ELR (cell line): ENCODE results near the gene KRTAP3-1.
"Not testable (repeated sequence)": the region's sequence is repeated elsewhere in the genome, so short reads cannot be mapped to it uniquely, and the experiment has no call there.

Experiments
- DNase-seq: peaks from one replicate; pipeline ENCODE4 v3.0.0-alpha.2; 2015; ENCODE audit warnings: low read depth

Gene KRTAP3-1

GRCh38 chr17:41015454-41015853 lies 6.5 kb upstream of the KRTAP3-1 start:
- DNase-seq, result no peak

- peak; percentile 33 for DNase-seq
Measured at GRCh38 chr17:41013606-41014005, 4.7 kb upstream of the KRTAP3-1 start.

GRCh38 chr17:41013181-41013580 lies 4.3 kb upstream of the KRTAP3-1 start:
- peak; percentile 75 for DNase-seq

DNA sequence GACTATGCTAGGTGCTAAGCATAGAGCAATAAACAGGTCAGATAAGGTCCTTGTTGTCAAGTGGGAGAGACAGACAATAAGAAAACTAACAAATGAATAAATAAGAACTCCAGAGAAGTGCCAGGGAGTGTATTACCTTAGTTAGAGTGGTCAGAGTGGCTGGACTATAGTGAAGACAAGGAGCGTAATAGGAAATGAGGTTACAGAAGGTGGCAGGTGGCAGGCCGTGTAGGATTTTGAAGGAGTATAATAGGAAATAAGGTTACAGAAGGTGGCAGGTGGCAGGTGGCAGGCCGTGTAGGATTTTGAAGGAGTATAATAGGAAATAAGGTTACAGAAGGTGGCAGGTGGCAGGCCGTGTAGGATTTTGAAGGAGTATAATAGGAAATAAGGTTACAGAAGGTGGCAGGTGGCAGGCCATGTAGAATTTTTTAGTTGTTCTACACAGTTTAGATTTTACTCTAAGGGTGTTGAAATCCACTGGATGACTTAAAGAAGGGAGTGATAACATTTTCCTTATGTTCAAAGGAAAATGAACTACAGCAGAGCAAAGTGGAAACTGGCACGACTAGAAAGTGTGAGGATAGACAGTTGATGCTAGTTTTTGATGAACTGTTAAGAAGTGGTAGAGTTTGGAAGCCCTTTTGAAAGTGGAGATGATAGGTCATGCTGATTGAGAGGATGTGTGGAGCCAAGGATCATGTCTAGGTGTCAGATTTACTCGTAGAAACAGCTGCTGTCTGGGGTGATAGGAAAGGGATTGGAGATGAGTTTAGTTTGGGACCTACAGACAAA lies 3.6 kb upstream of the KRTAP3-1 start:
- DNase-seq, result no peak

DNA sequence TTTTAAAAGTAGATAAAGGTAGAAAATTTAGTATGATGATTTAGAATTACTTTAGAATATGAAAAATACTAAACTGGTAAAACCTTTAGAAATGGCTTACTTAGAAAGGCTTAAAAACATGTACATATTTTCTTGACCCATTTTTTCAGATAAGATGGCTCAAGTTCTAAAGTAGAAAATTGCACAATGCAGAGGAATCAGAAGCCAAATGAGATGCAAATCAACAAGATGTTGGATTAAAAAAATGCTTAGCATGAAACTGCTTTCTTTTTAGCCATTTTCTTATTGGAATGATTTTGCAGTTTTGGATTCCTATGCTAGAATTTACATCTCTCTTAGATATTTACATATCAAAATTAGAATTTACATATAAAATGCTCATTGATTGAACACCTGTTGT lies 1.5 kb upstream of the KRTAP3-1 start:
- DNase-seq, result no peak

DNA sequence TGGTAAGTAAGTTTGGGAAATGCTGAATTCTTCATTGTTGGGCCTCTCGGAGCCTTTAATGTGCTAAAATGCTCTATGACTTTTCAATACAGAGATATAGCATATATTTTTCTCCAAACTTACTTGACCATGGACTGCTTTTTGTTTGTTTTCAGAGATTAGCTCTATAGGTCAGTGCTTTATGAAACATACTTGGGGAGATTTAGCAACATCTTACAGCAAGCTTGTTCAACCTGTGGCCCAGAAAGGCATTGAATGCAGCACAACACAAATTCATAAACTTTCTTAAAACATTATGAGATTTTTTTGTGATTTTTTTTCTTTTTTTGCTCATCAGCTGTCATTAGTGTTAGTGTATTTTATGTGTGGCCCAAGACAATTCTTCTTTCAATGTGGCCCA lies 1.0 kb upstream of the KRTAP3-1 start:
- no peak for DNase-seq

DNA sequence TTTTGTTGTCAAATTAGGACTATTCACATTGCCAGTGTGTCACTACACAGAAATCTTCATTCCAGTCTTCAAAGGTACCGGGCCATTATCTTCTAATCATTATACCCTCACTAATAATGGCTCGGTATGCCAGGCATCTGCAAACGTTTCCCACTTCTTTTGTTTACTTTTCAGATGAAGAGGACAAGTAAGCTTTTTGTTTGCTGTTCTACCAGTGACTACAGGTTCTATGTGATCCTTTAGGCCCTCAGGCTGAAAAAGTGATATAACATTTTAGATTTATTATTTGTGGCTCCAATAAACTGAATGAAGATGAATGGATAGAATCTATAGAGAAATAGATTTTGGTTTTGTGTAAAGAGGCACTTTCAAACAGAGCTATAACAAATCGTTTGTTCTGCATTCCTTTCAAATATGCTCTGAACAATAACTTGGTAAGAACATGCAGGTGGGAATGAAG lies 403 bp upstream of the KRTAP3-1 start:
- no peak for DNase-seq

DNA sequence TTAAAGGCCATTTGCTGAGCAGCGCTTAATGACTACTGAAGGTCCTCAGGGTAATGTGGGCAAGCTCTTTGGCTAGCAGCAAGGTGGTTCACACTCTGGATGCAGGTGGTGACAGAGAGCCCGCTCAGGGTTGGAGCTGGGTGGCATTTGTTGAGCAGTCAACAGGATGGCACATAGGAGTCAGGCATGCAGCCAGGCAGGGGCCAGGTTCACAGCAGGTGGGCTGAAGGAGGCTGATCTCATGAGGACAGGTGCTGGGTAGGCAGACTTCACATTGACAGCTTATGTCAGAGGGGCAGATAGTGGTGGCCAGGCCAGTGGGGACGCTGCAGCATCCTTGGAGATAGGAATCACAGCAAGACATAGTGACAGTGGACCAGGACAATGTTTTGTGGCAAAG lies 4.5 kb downstream of the KRTAP3-1 start:
- DNase-seq, result no peak

DNA sequence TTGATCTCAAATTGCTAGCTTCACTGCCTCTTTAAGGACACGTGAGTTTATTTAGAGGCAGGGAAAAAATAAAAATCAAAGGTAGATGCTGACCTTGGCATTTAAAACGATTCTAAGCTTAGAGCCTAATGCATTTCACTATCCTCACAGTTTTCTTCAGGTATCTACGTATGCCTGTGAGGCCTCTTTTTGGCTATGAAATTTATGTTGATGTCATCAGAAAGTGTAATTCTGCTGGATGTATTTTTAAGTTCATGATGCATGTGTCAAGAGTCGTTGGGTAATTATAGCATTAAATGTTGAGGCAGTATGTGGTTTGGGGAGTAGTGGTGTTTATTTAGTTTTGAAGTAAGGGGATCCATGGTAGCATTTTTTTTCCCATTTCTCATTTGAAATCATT lies 5.0 kb downstream of the KRTAP3-1 start:
- no peak for DNase-seq

DNA sequence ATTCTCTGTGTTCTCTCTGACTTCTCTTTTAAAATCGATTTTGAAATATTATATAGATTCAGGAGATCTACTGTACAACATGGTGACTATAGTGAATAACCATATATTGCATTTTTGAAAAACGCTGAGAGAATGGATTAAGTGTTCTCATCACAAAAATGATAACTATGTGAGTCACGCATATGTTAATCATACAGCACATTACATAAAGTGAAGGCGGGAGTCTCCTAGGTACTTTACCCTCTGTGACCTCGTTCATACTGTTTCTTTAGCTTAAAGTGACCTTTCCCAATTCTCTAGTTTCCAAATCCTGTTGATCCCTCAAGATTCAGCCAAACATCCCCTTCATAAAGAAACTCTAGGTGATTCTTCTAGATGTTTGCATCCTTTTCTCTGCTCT lies 6.1 kb downstream of the KRTAP3-1 start:
- DNase-seq, result peak; percentile 74

DNA sequence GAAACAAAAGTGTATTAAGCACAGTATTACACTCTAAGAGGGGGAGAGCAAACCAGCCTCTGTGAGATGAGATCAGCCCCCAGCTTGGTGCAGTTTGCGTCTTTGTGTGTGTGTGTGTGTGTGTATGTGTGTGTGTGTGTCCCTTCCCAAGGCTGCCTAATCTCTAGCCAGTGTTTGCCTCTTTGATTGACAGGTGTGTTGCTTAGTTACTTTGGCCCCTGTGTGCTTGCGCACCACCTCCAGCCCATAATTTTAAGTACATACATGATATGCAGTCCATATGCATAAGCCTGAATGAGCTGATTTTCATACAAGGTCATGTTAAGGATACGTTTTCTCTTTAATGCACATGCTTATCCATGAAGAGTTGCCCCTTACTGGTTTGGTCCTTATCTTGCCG lies 7.1 kb downstream of the KRTAP3-1 start:
- DNase-seq, result no peak

- not testable (repeated sequence) for DNase-seq
Measured at GRCh38 chr17:40999563-40999962, 9.4 kb downstream of the KRTAP3-1 start, which contains the start of gene KRTAP3-2. KRTAP3-2 (minus strand) TSS chr17:40999906; CDS start chr17:40999853, 53 bp downstream.

- DNase-seq, result no peak
Measured at GRCh38 chr17:40997361-40997760, 11.6 kb downstream of the KRTAP3-1 start.

DNA sequence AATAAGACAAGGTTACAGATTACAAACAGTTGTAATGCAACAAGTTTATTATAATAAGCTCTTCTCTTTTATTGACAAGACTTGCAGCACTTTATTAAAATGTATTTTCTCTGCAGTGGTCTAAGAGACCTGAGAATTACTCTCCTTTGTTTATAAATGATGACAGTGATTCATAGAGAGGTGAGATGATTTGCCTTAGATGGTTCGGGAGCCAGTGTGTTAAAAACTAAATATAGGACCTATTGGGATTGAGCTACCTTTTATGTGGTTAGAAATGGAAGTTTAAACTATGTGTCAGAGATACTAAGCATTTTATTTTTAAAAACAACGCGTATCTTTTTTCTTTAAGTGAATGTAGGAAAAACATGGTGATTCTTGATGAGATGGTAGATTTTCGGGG lies 12.1 kb downstream of the KRTAP3-1 start:
- peak; percentile 19 for DNase-seq

GRCh38 chr17:40995116-40995515 lies 13.8 kb downstream of the KRTAP3-1 start:
- no peak for DNase-seq

DNA sequence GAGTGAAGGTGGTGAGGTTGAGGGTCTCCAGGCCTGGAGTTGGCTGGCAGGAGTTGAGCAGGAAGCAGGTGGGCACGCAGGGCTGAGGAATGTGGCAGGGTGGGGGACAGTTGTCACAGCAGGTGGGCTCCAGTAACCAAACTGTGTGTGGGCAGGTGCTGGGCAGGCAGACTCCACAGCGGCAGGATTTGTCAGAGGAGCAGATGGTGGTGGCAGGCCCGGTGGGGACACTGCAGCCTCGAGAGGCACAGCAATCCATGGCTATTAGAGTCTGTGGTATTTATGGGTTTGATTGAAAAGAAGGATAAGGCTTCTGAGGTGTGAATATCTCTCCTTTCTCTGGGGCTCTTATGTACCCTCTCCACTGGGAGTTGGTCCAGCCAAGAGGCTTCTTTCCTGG lies 15.1 kb downstream of the KRTAP3-1 start, which contains the start of gene KRTAP3-3:
TSS of gene KRTAP3-3 (minus strand) at position 326 of the 400 bp plus-strand sequence. CDS start at position 259, 67 bp downstream.
- no peak for DNase-seq

GRCh38 chr17:40993084-40993483 lies 15.8 kb downstream of the KRTAP3-1 start:
- DNase-seq, result no peak

DNA sequence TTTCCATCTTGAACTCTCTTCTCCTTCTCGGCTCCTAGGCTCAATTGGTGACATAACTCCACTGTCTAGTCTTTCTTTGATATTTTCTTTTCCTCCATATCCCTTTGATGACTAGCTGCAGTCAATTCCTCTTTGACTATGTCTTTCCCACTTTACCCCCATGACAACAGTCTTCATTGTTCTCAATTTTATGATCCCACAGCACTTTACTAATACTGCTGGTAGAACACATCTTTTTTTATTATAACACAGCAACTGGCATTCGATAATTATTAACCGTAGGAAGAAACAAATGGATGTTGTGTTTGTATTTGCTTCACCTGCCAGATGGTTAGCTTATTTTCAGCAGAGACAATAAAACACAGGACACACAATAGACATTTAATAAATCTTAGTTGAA lies 16.3 kb downstream of the KRTAP3-1 start:
- no peak for DNase-seq

GRCh38 chr17:40986920-40987319 lies 22.0 kb downstream of the KRTAP3-1 start:
- no peak for DNase-seq

DNA sequence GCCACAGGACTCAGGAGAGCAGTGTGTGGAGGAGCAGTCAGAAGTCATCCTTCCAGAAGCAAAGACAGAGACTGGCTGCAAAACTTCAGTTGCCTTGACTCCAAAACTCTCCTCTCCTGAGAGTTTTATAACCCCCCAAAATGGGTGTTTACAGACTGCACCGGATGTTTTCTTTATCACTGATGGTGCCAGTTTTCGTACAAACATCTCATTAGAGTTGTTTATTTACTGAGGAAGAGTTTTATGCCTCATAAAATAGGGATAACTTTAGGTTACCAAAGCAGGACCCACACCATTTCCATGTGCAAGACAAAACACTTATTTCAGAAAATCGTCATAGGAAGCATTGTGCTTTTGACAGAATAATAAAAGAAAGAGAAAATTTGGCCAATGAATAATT lies 24.7 kb downstream of the KRTAP3-1 start, which contains the start of gene KRT40:
TSS of gene KRT40 (minus strand) at position 101 of the 400 bp plus-strand sequence. CDS start at position 48, 53 bp downstream.
- no peak for DNase-seq

DNA sequence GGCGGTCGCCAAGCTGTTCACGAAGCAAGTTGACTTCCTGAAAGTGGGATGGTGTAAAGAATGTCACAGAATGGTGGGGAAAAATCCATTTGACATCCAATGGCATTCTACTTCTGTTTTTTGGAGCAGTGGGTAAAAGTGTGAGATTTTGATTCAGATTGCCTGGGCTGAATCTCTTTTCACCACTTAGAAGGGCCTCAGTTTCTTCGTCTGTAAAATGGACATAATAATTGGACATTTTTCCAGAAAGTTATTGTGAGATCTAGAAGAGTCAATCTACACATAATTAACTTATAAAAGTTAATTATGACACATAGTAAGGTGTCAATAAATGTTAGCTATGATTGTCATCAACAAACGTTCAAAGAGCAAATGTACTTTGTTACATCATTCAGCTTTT lies 27.8 kb downstream of the KRTAP3-1 start:
- no peak for DNase-seq

DNA sequence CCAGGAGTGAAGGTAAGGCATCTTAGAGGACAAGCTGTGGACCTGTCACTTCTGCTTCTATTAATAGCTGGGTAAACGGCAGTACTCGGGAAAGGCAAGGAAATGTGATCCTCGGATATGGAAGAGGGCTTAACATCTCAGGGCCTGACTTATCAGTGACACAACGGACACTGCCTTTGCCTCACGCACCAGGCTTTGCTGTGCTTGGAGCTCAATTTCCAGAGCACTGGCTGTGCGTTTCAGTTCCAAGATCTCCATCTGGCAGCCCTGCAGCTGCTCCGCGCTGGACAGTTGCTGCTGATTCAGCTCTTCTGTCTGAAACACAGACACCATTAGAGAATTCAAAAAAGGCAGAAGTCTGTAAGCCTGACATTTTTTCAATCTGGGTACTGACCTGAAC lies 28.3 kb downstream of the KRTAP3-1 start:
- DNase-seq, result no peak

DNA sequence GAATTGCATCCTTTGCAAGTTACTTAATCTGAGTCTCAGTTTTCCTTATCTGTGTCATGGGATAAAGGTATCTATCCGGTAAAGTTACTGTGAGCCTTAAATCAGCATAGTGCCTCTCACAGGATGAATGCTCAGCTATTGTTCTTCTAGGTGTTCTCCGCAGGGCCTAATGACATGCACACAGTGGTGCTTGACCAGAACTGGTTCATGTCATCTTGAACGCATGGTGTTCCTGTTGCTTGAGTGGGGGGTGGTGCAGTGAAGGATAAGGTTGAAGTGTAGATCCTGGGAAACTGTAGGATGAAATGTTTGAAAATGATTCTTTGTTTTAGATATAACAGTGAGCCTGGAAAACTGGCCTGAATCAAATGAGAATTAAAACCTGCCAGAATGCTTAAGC lies 28.8 kb downstream of the KRTAP3-1 start:
- no peak for DNase-seq
